NCI-H2227 treated with DMSO at 0.1 percent for 48 hours (cell line): Measurements from ENCODE around the gene SLC5A10.

Experiments used
- DNase-seq: peaks from one replicate; lab custom pipeline; 2025; lab: John Stamatoyannopoulos, UW

SLC5A10 gene

GRCh38 chr17:18964550-18964949 lies 12.6 kb downstream of the SLC5A10 start:
- DNase-seq: no peak

DNA sequence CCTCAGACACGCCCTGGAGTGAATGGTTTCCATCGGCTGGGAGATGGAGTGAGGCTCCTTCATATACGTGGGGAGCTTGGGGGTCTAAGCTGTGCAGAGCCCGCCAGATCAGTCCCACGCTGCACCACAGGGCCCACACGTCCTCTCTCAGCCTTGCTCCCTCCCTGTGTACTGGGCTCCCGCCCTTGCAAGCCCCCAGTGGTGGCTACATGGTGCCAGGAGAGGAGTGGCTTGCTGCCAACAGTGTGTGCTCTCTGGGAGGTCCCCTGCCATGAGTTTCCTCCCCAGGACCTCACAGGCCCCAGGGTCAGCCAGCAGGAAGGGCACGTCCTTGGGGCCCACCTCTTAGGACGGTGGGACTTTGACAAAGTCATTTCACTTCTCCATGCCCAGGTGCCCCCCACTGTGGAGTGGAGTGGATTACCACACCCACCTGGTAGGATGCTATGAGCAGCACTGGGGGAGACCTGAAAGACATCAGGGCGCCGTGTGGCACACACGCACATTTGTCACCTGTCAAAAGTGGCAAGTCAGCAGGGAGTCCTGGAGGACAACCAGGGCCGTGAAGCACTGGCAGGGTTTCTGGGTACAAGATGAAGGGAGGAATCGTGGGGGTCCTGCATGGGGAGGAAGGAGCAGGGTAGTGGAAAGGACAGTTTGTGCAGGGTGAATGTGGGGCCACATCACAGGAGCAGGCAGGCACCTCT lies 13.7 kb downstream of the SLC5A10 start:
- DNase-seq: no peak

GRCh38 chr17:18966831-18967624 lies 15.1 kb downstream of the SLC5A10 start:
- DNase-seq: no peak

GRCh38 chr17:18967916-18968315 lies 16.0 kb downstream of the SLC5A10 start:
- no peak for DNase-seq

DNA sequence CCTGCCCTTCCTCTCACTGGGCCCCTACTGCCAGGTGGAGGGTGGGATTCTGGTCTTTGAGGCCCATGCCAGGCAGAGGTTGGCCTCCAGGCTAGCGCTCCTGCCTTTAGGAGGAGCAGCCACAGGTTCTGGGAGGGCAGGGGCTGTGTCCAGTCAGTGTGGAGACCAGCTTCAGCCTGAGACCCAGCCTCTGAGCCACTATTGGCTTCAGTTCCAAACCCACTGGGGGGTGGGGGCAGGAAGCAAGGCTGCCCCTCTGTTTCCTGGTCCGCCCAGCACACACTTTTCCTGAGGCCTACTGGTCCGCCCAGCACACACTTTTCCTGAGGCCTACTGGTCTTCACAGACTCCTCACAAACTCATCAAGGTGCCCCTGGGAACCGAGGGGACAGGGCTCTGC lies 16.4 kb downstream of the SLC5A10 start:
- no peak for DNase-seq

DNA sequence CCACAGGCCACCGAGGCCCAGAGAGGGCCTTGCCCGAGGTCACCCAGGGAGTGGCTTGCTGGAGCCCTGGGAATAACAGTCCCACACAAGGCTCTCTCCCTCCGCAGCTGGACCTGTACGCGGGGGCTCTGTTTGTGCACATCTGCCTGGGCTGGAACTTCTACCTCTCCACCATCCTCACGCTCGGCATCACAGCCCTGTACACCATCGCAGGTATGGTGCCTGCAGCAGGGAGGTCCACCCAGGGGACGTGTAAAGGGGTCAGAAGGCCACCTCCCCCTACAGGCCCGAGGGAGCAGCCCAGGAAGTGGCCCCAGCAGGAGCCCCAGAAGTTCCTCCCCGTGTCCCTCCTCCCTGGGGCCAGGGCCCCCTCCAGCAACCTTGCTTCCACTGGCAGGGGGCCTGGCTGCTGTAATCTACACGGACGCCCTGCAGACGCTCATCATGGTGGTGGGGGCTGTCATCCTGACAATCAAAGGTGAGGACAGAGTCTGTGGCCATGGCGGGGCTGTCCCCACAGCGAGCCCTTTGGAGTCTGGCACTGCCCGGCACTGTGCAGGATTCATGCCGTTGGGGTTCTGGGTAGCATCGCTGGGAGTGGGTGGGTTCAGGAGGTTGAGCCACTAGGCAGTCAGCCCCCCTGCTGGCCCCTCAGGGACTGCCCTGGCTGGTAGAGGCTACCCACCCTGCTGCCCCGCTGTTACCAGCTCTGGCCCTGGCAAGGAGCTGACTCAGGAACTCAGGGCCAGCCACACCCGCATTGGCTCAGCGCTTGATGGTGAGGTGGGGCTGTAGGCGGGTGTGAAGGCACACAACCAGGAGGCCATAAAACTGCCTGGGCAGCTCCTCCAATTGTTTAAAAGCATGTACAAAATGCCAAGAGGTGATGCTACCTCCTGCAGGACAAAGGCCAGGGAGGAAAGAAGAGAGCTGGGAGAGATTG lies 17.3 kb downstream of the SLC5A10 start:
- no peak for DNase-seq

GRCh38 chr17:18970582-18971480 lies 18.9 kb downstream of the SLC5A10 start:
- DNase-seq: no peak

- DNase-seq: no peak
Observed at GRCh38 chr17:18971801-18972200, 19.8 kb downstream of the SLC5A10 start.

DNA sequence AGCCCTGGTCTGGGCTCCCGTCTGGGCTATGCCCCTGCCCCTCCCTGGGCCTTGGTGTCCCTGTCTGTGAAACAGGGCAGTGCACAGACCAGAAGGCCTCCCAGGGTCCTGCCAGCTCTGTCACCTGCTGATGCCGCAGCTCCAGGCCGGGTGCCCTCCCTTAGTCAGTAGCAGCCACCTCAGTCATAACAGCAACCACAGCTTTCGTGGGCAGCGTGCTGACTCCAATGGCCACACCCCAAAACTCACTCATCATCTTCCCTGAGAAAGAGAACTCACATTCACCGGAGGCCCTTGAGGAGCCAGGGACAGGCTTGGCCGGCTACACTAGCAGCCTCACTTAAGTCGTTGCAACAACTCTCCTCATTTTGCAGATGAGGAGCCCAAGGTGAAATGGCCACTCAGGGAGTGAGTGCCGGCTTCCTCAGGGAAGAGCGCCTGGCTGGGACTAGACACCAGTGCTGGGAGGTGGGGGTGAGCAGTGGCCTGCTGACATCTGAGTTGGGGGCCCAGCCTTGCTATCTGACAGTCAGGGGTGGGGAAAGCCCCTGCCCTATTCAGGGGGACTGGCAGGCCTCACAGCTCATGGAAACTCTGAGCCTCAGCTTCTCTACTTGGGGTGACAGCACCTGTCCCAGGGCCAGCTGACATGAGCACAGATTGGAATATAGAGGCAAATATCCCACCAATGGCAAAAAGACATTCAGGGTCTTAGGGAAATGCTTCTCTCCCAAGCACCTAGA lies 22.6 kb downstream of the SLC5A10 start:
- DNase-seq: no peak

DNA sequence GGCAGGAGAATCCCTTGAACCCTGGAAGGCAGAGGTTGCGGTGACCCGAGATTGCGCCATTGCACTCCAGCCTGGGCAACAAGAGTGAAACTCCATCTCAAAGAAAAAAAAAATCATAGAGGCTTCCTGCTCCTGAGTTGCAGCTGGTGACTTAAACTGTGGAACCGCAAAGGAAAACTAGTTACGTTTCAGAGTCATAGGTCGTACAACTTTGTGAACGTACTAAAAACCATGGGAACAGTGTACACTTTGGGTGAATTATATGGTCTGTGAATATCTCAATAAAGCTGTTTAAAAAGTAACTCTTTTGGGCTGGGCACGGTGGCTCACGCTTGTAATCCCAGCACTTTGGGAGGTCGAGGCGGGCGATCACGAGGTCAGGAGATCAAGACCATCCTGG lies 23.6 kb downstream of the SLC5A10 start:
- DNase-seq: no peak

GRCh38 chr17:18976201-18976600 lies 24.2 kb downstream of the SLC5A10 start:
- DNase-seq: no peak

- no peak for DNase-seq
Observed at GRCh38 chr17:18977021-18977420, 25.1 kb downstream of the SLC5A10 start.

DNA sequence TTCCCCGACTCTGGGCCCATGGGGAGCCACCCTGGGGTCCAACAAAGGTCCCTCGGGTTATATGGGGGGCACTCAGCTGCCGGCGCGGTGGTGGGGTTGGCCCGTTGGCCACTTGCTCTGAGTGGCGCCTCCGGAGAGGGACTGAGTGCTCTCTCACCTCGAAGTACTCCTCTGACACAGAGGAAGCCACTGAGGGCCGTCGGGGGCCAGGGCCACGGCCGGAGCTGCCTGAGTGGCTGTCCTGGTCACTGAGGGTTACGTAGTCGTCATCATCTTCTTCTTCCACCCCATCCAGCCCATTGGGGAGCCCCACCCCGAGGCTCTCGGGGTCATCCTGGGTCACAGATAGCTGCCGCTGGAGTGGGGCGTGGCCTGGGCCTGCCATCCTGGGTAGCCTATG lies 25.7 kb downstream of the SLC5A10 start:
- no peak for DNase-seq

GRCh38 chr17:18978050-18978449 lies 26.1 kb downstream of the SLC5A10 start:
- DNase-seq: no peak

DNA sequence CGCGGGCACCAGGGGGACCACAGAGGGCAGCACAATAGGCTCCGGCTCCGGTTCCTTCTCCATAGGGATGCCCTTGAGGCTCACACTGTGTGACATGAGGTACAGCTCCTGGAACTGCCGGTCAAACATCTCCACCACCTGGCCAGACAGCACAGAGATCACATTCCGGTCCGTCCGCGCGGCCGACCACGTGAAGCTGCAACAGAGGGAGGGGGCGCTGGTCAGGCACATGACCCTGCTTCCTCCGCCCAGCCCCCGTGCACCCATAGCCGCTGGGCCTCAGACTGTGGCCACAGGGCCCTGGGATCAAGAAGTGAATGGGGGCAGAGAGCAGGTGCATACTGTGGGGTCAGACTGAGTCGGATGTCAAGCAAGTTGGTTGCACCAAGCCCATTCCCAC lies 26.7 kb downstream of the SLC5A10 start:
- no peak for DNase-seq

DNA sequence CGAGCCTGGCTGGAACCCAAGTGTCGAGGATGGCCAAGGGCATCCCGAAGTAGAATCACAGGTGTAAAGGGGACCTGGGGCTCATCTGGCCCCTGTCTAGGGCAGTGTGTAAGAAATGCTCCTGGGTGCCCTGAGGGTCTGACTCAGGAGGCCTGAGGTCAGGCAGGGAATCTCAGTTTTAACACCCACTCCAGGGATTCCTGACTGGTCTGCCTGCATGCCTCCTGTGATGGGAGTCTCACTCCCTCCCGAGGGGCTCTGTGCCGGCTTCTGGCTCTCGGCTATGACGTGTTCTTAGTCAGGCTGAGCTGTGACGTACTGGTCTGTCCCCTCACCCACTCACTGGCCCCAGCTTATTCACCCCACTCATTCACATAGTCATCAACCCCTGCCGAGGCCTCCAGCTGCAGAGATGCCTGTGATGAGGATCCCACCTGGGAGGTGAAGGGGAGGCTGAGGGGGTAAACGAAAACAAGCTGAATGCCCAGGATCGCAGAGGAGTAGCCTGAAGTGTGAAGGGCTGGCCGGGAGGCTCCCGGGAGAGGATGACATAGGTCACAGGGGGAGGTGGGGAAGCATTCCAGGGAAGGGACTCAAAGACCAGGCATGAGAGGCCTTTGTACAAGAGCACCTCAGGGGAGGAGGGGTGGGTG lies 28.8 kb downstream of the SLC5A10 start:
- no peak for DNase-seq

GRCh38 chr17:18981335-18981641 lies 29.3 kb downstream of the SLC5A10 start:
- no peak for DNase-seq

GRCh38 chr17:18981642-18982424 lies 29.9 kb downstream of the SLC5A10 start:
- DNase-seq: no peak

- no peak for DNase-seq
Observed at GRCh38 chr17:18984273-18985114, 32.5 kb downstream of the SLC5A10 start.
